Lung (tissue), 12 donors: ENCODE measurements around the gene GARS1. TPM values are rescaled to one million over a fixed set of nuclear protein-coding genes. Genes with fewer than 3 reads are reported as not detected.

Experiments used
- ATAC-seq: fragments of 200-7000 bp; cut with Tn5 transposase; one replicate; pipeline ENCODE4 v1.9.1; 2020; ENCODE audit warnings: moderate number of reproducible peaks; ENCODE audit not compliant: insufficient read depth, low FRiP score
- DNase-seq, 3 donors: peaks; one replicate each; pipeline ENCODE4 v3.0.0-alpha.2; 2013 to 2017
- H3K27ac ChIP-seq, 2 donors: one replicate each; pipeline ENCODE4 v1.5.1; 2013; ENCODE audit warnings: mild to moderate bottlenecking in 2 of 2, moderate library complexity in 2 of 2, control low read depth in 1 of 2, inconsistent platforms in 1 of 2, low read depth in 1 of 2, low read length in 1 of 2
- H3K27me3 ChIP-seq, 3 donors: one replicate each; pipeline ENCODE4 v1.5.1; 2013; ENCODE audit warnings: low read length in 2 of 3; ENCODE audit not compliant: control insufficient read depth in 3 of 3, insufficient read depth in 3 of 3
- H3K36me3 ChIP-seq, 4 donors: one replicate each; pipeline ENCODE4 v1.5.1; 2013; ENCODE audit warnings: low read length in 4 of 4, mild to moderate bottlenecking in 1 of 4, moderate library complexity in 1 of 4; ENCODE audit not compliant: control insufficient read depth in 4 of 4, insufficient read depth in 4 of 4
- H3K4me1 ChIP-seq, 5 donors: one replicate each; pipeline ENCODE4 v1.5.1; 2013; ENCODE audit warnings: low read length in 5 of 5, mild to moderate bottlenecking in 2 of 5, moderate library complexity in 1 of 5; ENCODE audit not compliant: control insufficient read depth in 5 of 5, insufficient read depth in 5 of 5
- H3K4me3 ChIP-seq: one replicate; pipeline ENCODE4 v1.5.1; 2013; ENCODE audit warnings: mild to moderate bottlenecking, control low read depth, moderate library complexity
- H3K9ac ChIP-seq, 2 donors: one replicate each; pipeline ENCODE4 v1.5.1; 2013; ENCODE audit warnings: low read length in 2 of 2, control low read depth in 1 of 2; ENCODE audit not compliant: insufficient read depth in 1 of 2
- H3K9me3 ChIP-seq, 4 donors: one replicate each; pipeline ENCODE4 v1.5.1; 2013; ENCODE audit warnings: low read length in 3 of 4, mild to moderate bottlenecking in 1 of 4, moderate library complexity in 1 of 4; ENCODE audit not compliant: control insufficient read depth in 4 of 4, insufficient read depth in 3 of 4
- WGBS, 2 donors: extraction: QIAGEN DNeasy Blood & Tissue Kit; methylation state at CpG; one replicate each; pipeline ENCODE4 v1.1.7; 2013; 5-methylcytosine and 5-hydroxymethylcytosine counted together
- polyA plus RNA-seq, 2 donors: library from polyadenylated mRNA; stranded (reverse); fragments of 200-250 nt; gene quantifications; one replicate each; pipeline ENCODE4 v1.2.1, GENCODE V29; 2013
- total RNA-seq, 2 donors: library from RNA; depleted of rRNA in 1 of 2; stranded (reverse); fragments of >200 nt in 1 of 2; gene quantifications; one replicate each; pipeline ENCODE4 v1.2.1, GENCODE V29; 2014 to 2021
- TF ChIP-seq, protein P1 (sequence below): IDR thresholded peaks from 2 replicates; pipeline ENCODE4 v1.5.1; 2012; ENCODE audit warnings: mild to moderate bottlenecking; ENCODE audit errors: control extremely low read depth, extremely low read depth
- donor health status: control.
- donor health status: control.
- donor health status: Bipolar disorder and iron deficiency.
- donor health status: healthy.
- donor health status: DM: yes; HTN: yes; CAD: no.

The GARS1 gene
- total and polyA plus RNA-seq, 4 donors = 55.5 to 132 (median 92.1) TPM

- no peak for ATAC-seq
- TF ChIP-seq, protein P1, sequence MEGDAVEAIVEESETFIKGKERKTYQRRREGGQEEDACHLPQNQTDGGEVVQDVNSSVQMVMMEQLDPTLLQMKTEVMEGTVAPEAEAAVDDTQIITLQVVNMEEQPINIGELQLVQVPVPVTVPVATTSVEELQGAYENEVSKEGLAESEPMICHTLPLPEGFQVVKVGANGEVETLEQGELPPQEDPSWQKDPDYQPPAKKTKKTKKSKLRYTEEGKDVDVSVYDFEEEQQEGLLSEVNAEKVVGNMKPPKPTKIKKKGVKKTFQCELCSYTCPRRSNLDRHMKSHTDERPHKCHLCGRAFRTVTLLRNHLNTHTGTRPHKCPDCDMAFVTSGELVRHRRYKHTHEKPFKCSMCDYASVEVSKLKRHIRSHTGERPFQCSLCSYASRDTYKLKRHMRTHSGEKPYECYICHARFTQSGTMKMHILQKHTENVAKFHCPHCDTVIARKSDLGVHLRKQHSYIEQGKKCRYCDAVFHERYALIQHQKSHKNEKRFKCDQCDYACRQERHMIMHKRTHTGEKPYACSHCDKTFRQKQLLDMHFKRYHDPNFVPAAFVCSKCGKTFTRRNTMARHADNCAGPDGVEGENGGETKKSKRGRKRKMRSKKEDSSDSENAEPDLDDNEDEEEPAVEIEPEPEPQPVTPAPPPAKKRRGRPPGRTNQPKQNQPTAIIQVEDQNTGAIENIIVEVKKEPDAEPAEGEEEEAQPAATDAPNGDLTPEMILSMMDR = no peak
- H3K4me3 ChIP-seq = no peak overlapping the region
- H3K27me3 ChIP-seq = no peaks in the 10 kb centered on the region
- DNase-seq = no peak
- no peak overlapping the region for H3K27ac ChIP-seq
- WGBS, 2 donors = 84 to 93% methylated on average over 3 of the region's 3 CpGs
- no peaks in the 10 kb centered on the region for H3K9me3 ChIP-seq
- H3K9ac ChIP-seq = no peak overlapping the region
- H3K36me3 ChIP-seq = peaks cover 3 to 17% (median 8%) of the 10 kb centered on the region in 4 donors
- H3K4me1 ChIP-seq = peaks cover 0 to 20% (median 6%) of the 10 kb centered on the region in 5 donors
These were observed 2.0 kb downstream of the GARS1 start for GRCh38 chr7:30596721-30597120.

DNA sequence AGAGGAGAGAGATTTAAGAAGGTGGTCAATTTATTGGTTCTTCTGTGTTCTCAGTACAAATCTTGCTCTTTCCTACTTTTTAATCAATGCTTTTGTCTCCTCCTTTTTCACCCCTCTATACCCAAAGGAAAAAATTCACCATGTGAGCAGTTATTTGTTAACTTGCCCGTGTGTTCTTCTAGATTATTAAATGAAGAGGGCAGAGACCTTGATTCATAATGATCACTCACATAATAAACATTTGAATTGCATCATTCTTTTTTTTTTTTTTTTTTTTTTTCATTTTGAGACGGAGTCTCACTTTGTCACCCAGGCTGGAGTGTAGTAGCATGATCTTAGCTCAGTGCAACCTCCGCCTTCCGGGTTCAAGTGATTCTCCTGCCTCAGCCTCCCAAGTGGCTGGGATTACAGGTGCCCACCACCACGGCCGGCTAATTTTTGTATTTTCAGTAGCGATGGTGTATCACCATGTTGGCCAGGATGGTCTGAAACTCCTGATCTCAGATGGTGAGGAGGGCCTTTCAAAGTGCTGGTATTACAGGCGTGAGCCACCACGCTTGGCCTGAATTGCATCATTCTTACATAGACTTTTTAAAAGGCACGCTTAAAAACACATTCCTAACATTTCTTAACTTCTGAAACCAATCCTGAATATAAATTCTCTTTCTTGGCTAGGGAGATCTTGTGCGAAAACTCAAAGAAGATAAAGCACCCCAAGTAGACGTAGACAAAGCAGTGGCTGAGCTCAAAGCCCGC lies 3.6 kb downstream of the GARS1 start:
- no peaks in the 10 kb centered on the region for H3K9me3 ChIP-seq
- TF ChIP-seq, protein P1 = no peak
- ATAC-seq (no peak), DNase-seq (no peak)
- H3K4me1 ChIP-seq = peaks cover 0 to 20% (median 5%) of the 10 kb centered on the region in 5 donors
- H3K9ac ChIP-seq = no peak overlapping the region
- no peak overlapping the region for H3K4me3 ChIP-seq
- peaks cover 3 to 23% (median 12%) of the 10 kb centered on the region in 4 donors for H3K36me3 ChIP-seq
- no peaks in the 10 kb centered on the region for H3K27me3 ChIP-seq
- H3K27ac ChIP-seq = no peak overlapping the region
- 89 to 91% methylated on average over 13 of the region's 13 CpGs for WGBS, 2 donors

GRCh38 chr7:30604901-30605300 lies 10.2 kb downstream of the GARS1 start:
- TF ChIP-seq, protein P1 = no peak
- WGBS, 2 donors = 92% methylated on average over 3 of the region's 3 CpGs
- H3K4me3 ChIP-seq = no peak overlapping the region
- no peak for ATAC-seq
- no peaks in the 10 kb centered on the region for H3K27me3 ChIP-seq
- no peaks in the 10 kb centered on the region for H3K4me1 ChIP-seq
- no peak overlapping the region for H3K9ac ChIP-seq
- H3K36me3 ChIP-seq = peaks cover 9 to 45% (median 24%) of the 10 kb centered on the region in 4 donors
- no peaks in the 10 kb centered on the region for H3K9me3 ChIP-seq
- H3K27ac ChIP-seq = no peak overlapping the region
- DNase-seq = no peak
